ENCODE measurements around the gene C1orf116.

The C1orf116 gene

GRCh38 chr1:207018707-207019106 lies 13.8 kb downstream of the C1orf116 start:
- DNase-seq, result no peak

- DNase-seq, result no peak
These were observed 14.7 kb downstream of the C1orf116 start for GRCh38 chr1:207017615-207018559.

DNA sequence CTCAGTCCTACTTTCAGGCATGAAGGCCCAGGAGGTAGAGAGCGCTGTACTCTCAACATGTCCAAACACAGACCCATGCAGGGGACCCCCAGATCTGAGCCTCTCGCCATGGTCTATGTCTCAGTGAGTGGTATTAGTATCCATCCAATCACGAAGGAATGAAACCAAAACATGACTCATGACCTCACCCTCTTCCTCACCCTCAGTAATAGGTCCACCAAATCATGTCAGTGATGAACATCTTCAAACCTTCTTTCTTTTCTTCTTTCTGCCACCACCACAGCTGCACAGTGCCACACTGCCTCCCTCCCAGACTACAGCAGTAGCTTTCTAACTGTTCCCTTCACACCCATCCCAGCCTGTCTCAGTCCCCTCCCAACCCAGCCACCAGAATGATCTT lies 16.8 kb downstream of the C1orf116 start:
- no peak for DNase-seq

GRCh38 chr1:207014728-207015127 lies 17.8 kb downstream of the C1orf116 start:
- no peak for DNase-seq

DNA sequence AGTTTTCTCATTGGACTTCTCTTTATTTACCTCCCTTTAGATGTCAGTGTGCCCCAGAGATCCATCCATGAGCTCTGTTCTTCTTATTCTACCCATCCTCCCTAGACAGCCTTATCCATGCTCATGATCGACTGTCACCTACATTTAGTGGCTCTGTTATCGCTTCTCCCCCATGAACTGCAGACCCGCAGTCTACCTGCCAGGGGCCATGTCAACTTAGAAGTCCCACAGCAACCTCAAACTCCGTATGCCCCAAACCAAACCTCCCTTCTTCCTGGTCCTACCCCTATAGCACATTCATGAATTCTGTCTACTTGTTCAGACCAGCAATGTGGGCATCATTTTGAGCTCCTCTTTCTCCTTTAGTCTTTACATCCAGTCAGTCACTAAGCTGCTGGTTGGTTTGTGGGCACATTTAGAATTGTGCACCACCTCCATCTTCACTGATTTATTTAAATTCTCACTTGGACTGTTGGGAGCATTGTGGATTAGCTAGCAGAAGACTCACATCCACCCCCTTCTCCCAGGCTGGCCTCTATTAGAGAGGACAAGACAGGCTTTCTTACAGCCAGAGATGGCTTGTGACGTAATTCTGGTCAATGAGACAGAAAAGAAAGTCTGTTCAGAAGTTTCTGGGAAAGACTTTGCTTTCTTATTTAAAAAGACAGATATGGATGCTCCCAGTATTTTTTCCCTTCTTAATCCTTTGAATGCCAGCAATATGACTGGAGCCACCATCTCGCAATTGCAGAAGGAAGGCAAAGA lies 19.1 kb downstream of the C1orf116 start:
- no peak for DNase-seq

- no peak for DNase-seq
These were observed 21.8 kb downstream of the C1orf116 start for GRCh38 chr1:207010726-207011125.

DNA sequence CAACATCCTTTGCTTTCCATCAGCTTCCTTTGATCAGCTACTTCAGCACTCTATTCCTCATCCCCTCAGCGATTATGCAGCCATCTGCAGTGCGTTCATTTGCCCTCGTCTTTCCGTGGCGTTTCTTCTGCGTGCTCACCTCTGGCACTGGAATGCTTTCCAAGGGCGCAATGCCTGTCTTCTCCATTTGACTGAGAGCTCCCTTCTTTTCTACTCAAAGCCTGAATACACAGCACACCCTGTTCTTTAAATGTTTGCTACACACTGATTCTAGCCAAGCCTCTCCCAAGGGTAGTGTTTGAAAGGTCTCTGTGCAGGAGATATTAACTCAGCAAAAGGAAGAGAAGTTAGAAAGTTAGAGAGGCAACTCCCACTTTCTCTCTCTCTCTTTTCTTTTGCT lies 22.6 kb downstream of the C1orf116 start:
- no peak for DNase-seq

DNA sequence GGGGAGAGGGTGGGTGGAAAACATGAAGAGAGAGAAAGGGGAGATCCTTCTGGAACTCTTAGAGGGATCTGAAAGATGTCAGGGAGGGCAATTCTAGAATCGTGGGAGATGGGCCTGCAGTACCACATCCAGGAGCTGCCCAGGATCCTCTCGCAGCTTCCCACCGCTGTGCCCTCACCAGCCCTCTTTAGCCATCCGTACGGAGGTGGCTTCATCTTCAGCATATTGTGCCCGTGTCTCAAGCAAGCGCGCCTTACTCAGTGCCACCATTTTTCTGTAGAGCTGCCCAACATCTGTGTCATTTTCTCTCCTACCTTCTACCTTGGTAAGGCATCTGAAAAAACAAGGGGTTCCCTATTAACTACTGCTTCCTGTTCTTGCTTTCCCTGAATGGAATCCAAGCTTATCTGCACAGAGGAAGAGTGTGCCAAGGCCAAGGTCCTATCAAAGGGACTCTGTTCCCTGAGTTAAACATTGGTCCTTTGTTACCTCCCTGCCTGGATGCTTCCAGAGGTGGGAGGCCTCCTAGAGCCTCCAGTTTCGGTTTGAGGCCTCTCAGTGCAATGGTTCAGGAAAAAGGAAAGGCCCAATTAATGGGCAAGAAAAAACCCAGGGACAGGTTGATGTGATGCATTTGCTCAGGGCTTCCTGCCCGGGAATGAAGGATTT lies 23.2 kb downstream of the C1orf116 start:
- DNase-seq, result no peak

DNA sequence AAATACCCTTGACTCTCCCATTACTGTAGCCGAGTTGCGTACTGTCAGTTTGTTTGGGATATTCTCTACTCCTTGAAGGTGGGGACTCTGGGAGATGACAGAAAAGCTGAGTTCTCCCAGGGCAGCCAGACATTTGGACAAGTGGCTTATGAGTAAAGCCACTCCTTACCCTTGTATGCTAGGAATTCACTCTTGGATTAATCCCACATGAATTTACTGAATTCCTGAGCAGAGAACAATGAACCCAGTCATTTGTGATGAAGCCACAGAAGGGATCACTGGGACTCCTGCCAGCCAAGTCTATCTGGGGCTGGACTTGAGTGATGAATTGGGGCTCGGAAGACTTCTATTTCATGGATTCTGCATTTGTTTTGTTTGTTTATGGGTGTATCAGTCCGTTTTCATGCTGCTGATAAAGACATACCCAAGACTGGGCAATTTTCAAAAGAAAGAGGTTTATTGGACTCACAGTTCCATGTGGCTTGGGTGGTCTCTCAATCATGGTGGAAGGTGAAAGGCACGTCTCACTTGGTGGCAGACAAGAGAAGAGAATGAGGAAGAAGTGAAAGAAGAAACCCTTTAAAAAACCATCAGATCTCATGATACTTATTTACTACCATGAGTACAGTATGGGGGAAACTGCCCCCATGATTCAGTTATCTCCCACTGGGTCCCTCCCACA lies 25.1 kb downstream of the C1orf116 start:
- DNase-seq, result no peak

GRCh38 chr1:207006914-207007313 lies 25.6 kb downstream of the C1orf116 start:
- DNase-seq, result no peak

- no peak for DNase-seq
These were observed 26.5 kb downstream of the C1orf116 start for GRCh38 chr1:207006083-207006482.

DNA sequence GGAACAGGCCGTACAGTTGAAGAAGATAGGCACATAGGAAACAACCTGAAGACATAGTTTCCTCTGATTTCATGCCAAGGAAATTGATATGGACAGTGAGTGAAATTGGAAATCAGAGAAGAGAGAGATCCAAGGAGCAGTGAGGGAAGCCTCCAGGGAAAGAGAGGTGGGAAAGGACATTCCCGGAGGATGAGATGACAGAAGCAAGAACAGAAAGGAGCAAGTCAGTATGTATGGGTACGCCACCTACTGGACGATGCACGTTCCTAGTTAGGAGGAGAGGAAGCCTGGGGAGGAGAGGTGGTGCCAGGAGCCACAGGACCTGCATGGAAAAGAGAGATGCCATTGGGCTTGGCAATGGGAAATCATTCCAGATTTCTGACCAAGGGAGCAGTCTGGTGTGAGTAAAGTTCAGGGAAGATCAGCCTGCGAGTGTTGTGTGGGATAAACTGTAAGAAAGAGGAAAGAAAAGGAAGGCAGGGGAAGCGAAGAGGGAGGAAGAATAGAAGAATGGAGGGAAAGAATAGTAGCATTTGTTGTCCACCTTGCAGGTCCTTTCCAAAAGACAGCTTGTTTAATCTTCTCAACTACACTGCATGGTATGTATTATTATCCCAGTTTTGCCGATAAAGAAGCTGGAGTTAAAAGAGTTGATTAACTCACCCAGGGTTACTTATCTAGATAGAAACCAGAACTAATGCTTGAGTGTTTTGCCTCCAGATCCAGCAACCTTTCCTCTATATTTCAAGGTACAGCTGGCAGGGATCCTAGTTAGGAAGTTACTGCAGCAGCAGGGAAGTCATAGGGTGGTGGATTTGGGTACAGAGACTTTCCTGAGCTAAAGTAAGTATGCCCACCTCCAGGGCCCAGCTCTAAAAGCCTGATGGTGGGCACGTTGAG lies 27.4 kb downstream of the C1orf116 start:
- DNase-seq, result peak; percentile 50

GRCh38 chr1:207003210-207003609 lies 29.3 kb downstream of the C1orf116 start:
- no peak for DNase-seq

- DNase-seq, result no peak
These were observed 29.8 kb downstream of the C1orf116 start for GRCh38 chr1:207002724-207003146.

DNA sequence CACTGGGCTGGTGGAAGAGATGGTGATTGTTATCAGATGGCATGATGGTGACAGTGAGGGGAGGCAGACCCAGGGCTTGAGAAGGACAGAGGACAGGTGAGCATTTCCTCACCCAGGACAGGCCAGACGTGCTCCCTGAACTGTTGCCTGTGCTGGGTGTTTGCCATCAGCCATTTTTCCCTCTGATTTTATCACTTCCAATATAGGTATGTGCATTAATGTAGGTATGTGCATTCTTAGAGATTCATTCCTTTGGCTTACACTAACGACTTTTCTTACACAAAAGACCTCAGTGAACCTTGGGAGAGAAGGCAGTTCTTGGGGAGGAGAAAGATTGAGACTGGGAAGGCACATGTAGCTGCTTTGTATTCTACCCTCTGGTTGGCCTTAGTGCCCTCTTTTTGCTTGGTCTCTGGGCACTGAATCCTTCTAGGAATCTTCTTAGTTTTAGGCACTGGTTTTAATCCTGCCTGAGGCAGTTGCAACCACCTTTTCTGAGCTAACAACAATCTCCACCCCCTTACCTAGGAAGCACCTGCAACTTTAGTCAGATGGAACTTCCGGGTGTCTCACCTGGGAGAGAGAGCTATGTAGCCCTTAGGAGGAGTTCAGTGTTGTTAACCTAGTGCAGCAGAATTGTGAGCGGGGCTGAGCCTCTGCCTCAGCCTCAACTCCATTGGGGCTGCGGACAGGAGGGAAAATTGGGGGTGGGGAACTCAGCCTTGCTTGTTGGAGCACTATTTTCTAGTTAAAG lies 30.9 kb downstream of the C1orf116 start:
- DNase-seq, result no peak

DNA sequence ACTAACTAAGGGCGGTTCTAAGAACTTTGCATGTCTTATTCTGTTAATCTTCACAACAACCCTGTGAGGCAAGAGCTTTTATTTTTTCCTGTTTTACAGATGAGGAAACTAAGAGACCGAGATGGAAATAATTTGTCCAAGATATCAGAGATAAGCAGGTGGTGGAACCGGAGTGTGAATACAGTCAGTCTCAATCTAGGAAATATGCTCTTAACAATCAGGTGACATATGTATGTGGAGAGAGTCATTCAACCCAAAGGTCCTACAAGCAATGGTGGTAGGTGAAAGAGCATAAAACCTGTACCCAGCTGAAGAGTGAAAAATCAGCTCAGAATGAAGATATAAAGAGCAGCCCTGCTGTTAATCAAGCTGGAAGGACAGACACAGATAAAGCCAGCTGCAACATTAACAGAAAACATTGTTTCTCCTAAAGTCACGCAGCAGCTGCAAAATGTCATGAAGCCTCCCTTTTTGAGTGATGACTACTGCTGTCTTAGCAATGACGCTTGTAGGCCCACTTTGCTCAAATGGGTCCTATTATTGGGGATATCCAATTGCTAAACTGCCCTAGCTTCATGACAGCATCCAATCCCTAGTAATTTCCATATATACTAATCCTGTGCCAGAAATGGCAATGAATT lies 31.8 kb downstream of the C1orf116 start:
- no peak for DNase-seq

GRCh38 chr1:206998816-206999215 lies 33.7 kb downstream of the C1orf116 start:
- no peak for DNase-seq

- no peak for DNase-seq
These were observed 39.8 kb downstream of the C1orf116 start for GRCh38 chr1:206992790-206993189.

DNA sequence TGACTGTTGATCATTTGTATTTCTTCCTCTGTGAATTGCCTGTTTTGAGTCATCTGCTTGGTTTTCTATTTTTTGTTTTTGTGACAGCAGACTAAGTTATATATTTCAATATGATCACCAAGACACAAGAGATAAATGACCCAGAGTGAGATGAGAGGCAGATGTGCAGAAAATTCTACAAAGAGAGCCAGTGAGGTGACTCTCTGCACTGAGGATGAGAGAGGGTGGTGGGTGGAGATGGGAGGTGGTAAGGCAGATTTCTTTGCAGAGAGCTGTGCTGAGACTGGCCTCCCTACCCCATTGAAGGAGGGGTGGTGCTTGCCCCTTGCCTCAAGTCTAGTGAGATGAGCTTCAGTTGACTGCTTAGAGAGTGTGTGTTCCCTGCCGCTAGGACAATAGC lies 44.7 kb downstream of the C1orf116 start:
- no peak for DNase-seq

- no peak for DNase-seq
These were observed 45.7 kb downstream of the C1orf116 start for GRCh38 chr1:206986885-206987284.

Data from CD4-positive, alpha-beta T cell treated with Interleukin-6 for 4 hours (primary cell).